GM12878 (cell line): ENCODE measurements around the gene ART3. TPM values are rescaled to one million over a fixed set of nuclear protein-coding genes. Genes with fewer than 3 reads are reported as not detected.

ENCODE experiments used
- ATAC-seq: fragments of 200-7000 bp; cut with Tn5 transposase; 3 replicates; pipeline ENCODE4 v1.9.1; 2020; ENCODE audit warnings: mild to moderate bottlenecking, moderate library complexity
- BruUV-seq: library from RNA; stranded (reverse); fragments of 400-500 nt; replicated peaks from 2 replicates; lab custom pipeline; 2021; lab: Mats Ljungman, UMichigan
- CTCF ChIA-PET: fragments of 300-600 bp; sonication (Branson Sonifier 250); formaldehyde crosslinking; extraction: SDS; loops from one replicate; lab custom pipeline; 2021; ENCODE audit warnings: inconsistent platforms; lab: Yijun Ruan, JAX
- POLR2A ChIA-PET: fragments of 350-600 bp; formaldehyde crosslinking; extraction: SDS; loops from one replicate; lab custom pipeline; 2021; ENCODE audit warnings: inconsistent platforms; lab: Charles Lee
- RAD21 ChIA-PET: fragments of 300-600 bp; sonication (Branson Sonifier 250); formaldehyde crosslinking; loops from one replicate; lab custom pipeline; 2023; ENCODE audit warnings: antibody characterized with exemption; ENCODE audit not compliant: unreplicated experiment; lab: Charles Lee
- SMC1A ChIA-PET: fragments of 300-600 bp; sonication (Branson Sonifier 250); formaldehyde crosslinking; loops from one replicate; lab custom pipeline; 2023; ENCODE audit not compliant: unreplicated experiment, uncharacterized antibody; lab: Charles Lee
- DNase-seq: peaks from one replicate; pipeline ENCODE4 v3.0.0-alpha.2; 2011; ENCODE audit warnings: low read depth, low spot score
- FAIRE-seq: peaks from 3 replicates; lab custom pipeline; 2011; peaks lifted over from hg19 to GRCh38; lab: Jason Lieb, UNC
- H2AFZ ChIP-seq: 2 replicates; pipeline ENCODE4 v1.6.0; 2011; ENCODE audit warnings: low read depth, low read length, control low read depth; ENCODE audit not compliant: control insufficient read depth
- H3K27ac ChIP-seq: 2 replicates; pipeline ENCODE4 v1.5.1; 2011; ENCODE audit warnings: control low read depth; ENCODE audit not compliant: control insufficient read depth, insufficient read depth
- H3K27me3 ChIP-seq, 2 experiments: replicated peaks in 1 of 2; 2 replicates each; pipeline versions ENCODE4 v1.6.0 to v1.6.1; 2011; ENCODE audit warnings: low read length in 1 of 2; ENCODE audit not compliant: control insufficient read depth in 2 of 2, insufficient read depth in 2 of 2
- H3K36me3 ChIP-seq, 2 experiments: 2 replicates each; pipeline ENCODE4 v1.5.1; 2011; ENCODE audit warnings: low read length in 1 of 2; ENCODE audit not compliant: control insufficient read depth in 2 of 2, insufficient read depth in 2 of 2
- H3K4me1 ChIP-seq: 2 replicates; pipeline ENCODE4 v1.6.1; 2011; ENCODE audit warnings: mild to moderate bottlenecking, low read length, moderate library complexity, mixed read lengths; ENCODE audit not compliant: control insufficient read depth, insufficient read depth
- H3K4me2 ChIP-seq: 2 replicates; pipeline ENCODE4 v1.6.0; 2011; ENCODE audit warnings: control low read depth; ENCODE audit not compliant: control insufficient read depth, insufficient read depth
- H3K4me3 ChIP-seq: fragments of 200-600 bp; sonication (generic); 2 replicates; pipeline ENCODE4 v1.5.1; 2016
- H3K79me2 ChIP-seq: 2 replicates; pipeline ENCODE4 v1.6.0; 2011; ENCODE audit warnings: low read length; ENCODE audit not compliant: control insufficient read depth, insufficient read depth
- H3K9ac ChIP-seq: 2 replicates; pipeline ENCODE4 v1.8.0; 2011; ENCODE audit warnings: low read length, control low read depth, mixed read lengths; ENCODE audit not compliant: control insufficient read depth, insufficient read depth
- H3K9me3 ChIP-seq: replicated peaks from 3 replicates; pipeline ENCODE4 v1.5.1; 2011; ENCODE audit warnings: mild to moderate bottlenecking, low read length; ENCODE audit not compliant: control insufficient read depth, insufficient read depth
- H4K20me1 ChIP-seq: 2 replicates; pipeline ENCODE4 v1.6.0; 2011; ENCODE audit not compliant: control insufficient read depth, insufficient read depth
- EGR1 ChIP-seq, 2 experiments: IDR thresholded peaks; 1 replicate in 1 of 2; 2 replicates in 1 of 2; pipeline ENCODE4 v1.6.1; 2011 to 2012; ENCODE audit warnings: low read depth in 2 of 2, low read length in 2 of 2, borderline replicate concordance in 1 of 2, mild to moderate bottlenecking in 1 of 2, moderate library complexity in 1 of 2
- EP300 ChIP-seq, 2 experiments: fragments of 150-350 bp in 1 of 2; IDR thresholded peaks; 2 replicates each; pipeline ENCODE4 v1.6.1; 2011 to 2012; ENCODE audit warnings: low read depth in 2 of 2, low read length in 2 of 2, borderline replicate concordance in 1 of 2, improper control_type of control experiment in 1 of 2, inconsistent platforms in 1 of 2; ENCODE audit not compliant: control insufficient read depth in 1 of 2
- FOXM1 ChIP-seq: IDR thresholded peaks from 2 replicates; pipeline ENCODE4 v1.6.1; 2012; ENCODE audit warnings: low read depth, mild to moderate bottlenecking, inconsistent platforms, low read length, moderate library complexity
- KAT2A ChIP-seq: conservative IDR thresholded peaks from 2 replicates; pipeline ENCODE4 v1.6.1; 2011; ENCODE audit warnings: low read depth, low read length; ENCODE audit not compliant: control insufficient read depth
- NR2C1 ChIP-seq: fragments of 450-650 bp; IDR thresholded peaks from 2 replicates; pipeline ENCODE4 v1.6.1; 2017; ENCODE audit warnings: antibody characterized with exemption, mild to moderate bottlenecking, moderate library complexity
- NR2F1 ChIP-seq: fragments of 450-650 bp; conservative IDR thresholded peaks from 2 replicates; pipeline ENCODE4 v1.6.1; 2017; ENCODE audit warnings: mild to moderate bottlenecking
- PML ChIP-seq: IDR thresholded peaks from 2 replicates; pipeline ENCODE4 v1.6.1; 2012; ENCODE audit warnings: low read length, inconsistent platforms
- RAD21 ChIP-seq: IDR thresholded peaks from 2 replicates; pipeline ENCODE4 v1.6.1; 2011; ENCODE audit warnings: mild to moderate bottlenecking, low read depth, low read length, moderate library complexity; ENCODE audit not compliant: insufficient read depth
- SIN3A ChIP-seq: IDR thresholded peaks from 2 replicates; pipeline ENCODE4 v1.6.1; 2012; ENCODE audit warnings: low read depth, low read length, improper control_type of control experiment
- SMC3 ChIP-seq: IDR thresholded peaks from 2 replicates; pipeline ENCODE4 v1.6.1; 2011; ENCODE audit warnings: low read length, improper control_type of control experiment, borderline replicate concordance
- SREBF1 ChIP-seq: IDR thresholded peaks from 2 replicates; pipeline ENCODE4 v1.6.1; 2012; ENCODE audit warnings: mild to moderate bottlenecking, low read length
- YBX1 ChIP-seq: fragments of 450-650 bp; IDR thresholded peaks from 2 replicates; pipeline ENCODE4 v1.6.1; 2016; ENCODE audit warnings: antibody characterized with exemption
- YY1 ChIP-seq: IDR thresholded peaks from 2 replicates; pipeline ENCODE4 v1.6.1; 2011; ENCODE audit warnings: low read depth, mild to moderate bottlenecking, low read length
- WGBS: methylation state at CpG from one replicate; pipeline ENCODE4 v1.1.6; 2016; ENCODE audit warnings: low lambda C conversion rate; ENCODE audit not compliant: insufficient replicate concordance, insufficient coverage; ENCODE audit errors: missing lambda C conversion rate; 5-methylcytosine and 5-hydroxymethylcytosine counted together
- in situ Hi-C: fragments of 300-500 bp; cut with MboI; formaldehyde crosslinking; loops from 9 replicates; pipeline ENCODE4 v1.14.3; 2018; ENCODE audit warnings: mixed read lengths
- intact Hi-C: fragments of 100-400 bp; cut with micrococcal nuclease; formaldehyde crosslinking; loops from one replicate; pipeline ENCODE4 v1.14.2; 2022; ENCODE audit not compliant: unreplicated experiment
- polyA plus RNA-seq, 11 experiments: library from polyadenylated mRNA; depleted of rRNA in 4 of 11; unstranded in 6 of 11; stranded (reverse) in 5 of 11; fragments of >200 nt; fragmentation: Nextera tagmentation in 4 of 11; fragmentation: Illumina TruSeq in 1 of 11; extraction: Ambion mirVana in 4 of 11; extraction: Trizol in 1 of 11; gene quantifications; 1 replicate in 1 of 11; 2 replicates in 10 of 11; pipeline versions ENCODE4 v1.2.1 to v1.2.3, GENCODE V29; 2011 to 2016; ENCODE audit warnings: inconsistent platforms in 2 of 11, missing spikeins in 2 of 11, low read depth in 1 of 11
- total RNA-seq, 4 experiments: library from RNA; depleted of rRNA in 3 of 4; stranded (reverse); fragments of >200 nt in 3 of 4; fragmentation: Illumina TruSeq in 1 of 4; extraction: Trizol in 1 of 4; gene quantifications; 2 replicates each; pipeline versions ENCODE4 v1.2.1 to v1.2.3, GENCODE V29; 2013 to 2021
- TF ChIP-seq, protein P1 (sequence below): IDR thresholded peaks from 2 replicates; pipeline ENCODE4 v1.6.1; 2011; ENCODE audit warnings: mild to moderate bottlenecking, low read depth, low read length, moderate library complexity; ENCODE audit not compliant: insufficient replicate concordance
- TF ChIP-seq, protein P2 (sequence below): fragments of 450-650 bp; IDR thresholded peaks from 2 replicates; pipeline ENCODE4 v1.6.1; 2016; ENCODE audit warnings: mild to moderate bottlenecking
- TF ChIP-seq, protein P3 (sequence below): fragments of 450-650 bp; formaldehyde crosslinking; IDR thresholded peaks from 2 replicates; pipeline ENCODE4 v1.4.0; 2022; ENCODE audit warnings: mild to moderate bottlenecking, moderate library complexity

Gene ART3
- total and polyA plus RNA-seq, 10 of the 15 experiments (the other 5 are each of a cell fraction or from before 2014, with no cell fraction given): 0.18 to 0.50 (median 0.26) TPM; not detected in 6

DNA sequence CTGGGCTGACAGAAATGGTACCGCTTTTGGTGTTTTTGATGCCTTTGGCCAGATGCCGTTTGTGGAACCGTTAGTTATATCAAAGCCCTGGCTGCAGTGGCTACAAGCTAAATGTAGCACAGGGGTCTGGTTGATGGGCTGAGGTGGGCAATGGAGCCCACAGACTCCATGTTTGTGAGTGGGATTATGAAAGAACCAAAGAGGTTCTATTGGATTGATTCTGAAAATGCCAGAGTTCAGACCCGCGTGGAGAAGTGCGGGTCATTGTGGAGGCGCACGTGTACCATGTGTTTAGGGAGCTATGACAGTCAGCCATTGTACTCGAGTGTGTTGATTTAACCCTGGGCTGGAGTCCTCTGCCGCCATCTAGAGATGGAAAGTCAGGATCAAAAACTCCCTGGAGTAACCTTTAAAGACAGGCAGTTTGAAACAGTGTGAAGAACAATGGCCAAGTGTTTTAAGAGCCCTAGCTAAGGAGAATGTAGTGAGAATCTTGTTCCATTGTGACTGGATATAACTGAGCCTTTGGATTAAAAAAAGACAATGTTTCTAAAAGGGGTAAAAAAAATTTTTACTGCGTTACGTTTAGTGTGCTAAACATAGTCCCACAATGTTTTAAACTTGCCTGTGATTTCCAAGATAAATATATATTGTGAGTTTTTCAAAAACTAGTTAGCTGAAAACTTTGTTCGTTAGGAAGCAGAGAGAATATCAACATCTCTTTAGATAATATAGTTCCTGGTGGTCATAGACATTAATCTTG is 12.7 kb downstream of the ART3 start:
- ATAC-seq: peak; percentile 70
- Histone ChIP-seq H2AFZ (no peak overlapping the region), H3K4me1 (no peaks in the 10 kb centered on the region)
- TF ChIP-seq, protein P1, sequence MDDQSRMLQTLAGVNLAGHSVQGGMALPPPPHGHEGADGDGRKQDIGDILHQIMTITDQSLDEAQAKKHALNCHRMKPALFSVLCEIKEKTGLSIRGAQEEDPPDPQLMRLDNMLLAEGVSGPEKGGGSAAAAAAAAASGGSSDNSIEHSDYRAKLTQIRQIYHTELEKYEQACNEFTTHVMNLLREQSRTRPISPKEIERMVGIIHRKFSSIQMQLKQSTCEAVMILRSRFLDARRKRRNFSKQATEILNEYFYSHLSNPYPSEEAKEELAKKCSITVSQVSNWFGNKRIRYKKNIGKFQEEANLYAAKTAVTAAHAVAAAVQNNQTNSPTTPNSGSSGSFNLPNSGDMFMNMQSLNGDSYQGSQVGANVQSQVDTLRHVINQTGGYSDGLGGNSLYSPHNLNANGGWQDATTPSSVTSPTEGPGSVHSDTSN: no peak
- TF ChIP-seq, protein P2, sequence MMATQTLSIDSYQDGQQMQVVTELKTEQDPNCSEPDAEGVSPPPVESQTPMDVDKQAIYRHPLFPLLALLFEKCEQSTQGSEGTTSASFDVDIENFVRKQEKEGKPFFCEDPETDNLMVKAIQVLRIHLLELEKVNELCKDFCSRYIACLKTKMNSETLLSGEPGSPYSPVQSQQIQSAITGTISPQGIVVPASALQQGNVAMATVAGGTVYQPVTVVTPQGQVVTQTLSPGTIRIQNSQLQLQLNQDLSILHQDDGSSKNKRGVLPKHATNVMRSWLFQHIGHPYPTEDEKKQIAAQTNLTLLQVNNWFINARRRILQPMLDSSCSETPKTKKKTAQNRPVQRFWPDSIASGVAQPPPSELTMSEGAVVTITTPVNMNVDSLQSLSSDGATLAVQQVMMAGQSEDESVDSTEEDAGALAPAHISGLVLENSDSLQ: no peak
- no peak for TF ChIP-seq NR2C1
- no peak for TF ChIP-seq EP300 (IDR thresholded peaks at IDR 0.05; ENCODE audit: borderline replicate concordance in 1 of 2, control insufficient read depth in 1 of 2, low read depth in 2 of 2, low read length in 2 of 2)
- TF ChIP-seq NR2F1: no peak
- TF ChIP-seq SREBF1: no peak
- TF ChIP-seq EGR1 (IDR thresholded peaks at IDR 0.05; ENCODE audit: borderline replicate concordance in 1 of 2, low read depth in 2 of 2, low read length in 2 of 2): no peak
- no peak for TF ChIP-seq YBX1
- no peak for TF ChIP-seq PML
- TF ChIP-seq SIN3A: no peak
- no peak for TF ChIP-seq FOXM1
- TF ChIP-seq RAD21: peak; percentile 46
- peak; percentile 12; the same call in 1 of the 2 replicates for TF ChIP-seq SMC3
- TF ChIP-seq KAT2A: no peak
- TF ChIP-seq YY1: peak; percentile 50; the same call in 1 of the 2 replicates
- TF ChIP-seq, protein P3, sequence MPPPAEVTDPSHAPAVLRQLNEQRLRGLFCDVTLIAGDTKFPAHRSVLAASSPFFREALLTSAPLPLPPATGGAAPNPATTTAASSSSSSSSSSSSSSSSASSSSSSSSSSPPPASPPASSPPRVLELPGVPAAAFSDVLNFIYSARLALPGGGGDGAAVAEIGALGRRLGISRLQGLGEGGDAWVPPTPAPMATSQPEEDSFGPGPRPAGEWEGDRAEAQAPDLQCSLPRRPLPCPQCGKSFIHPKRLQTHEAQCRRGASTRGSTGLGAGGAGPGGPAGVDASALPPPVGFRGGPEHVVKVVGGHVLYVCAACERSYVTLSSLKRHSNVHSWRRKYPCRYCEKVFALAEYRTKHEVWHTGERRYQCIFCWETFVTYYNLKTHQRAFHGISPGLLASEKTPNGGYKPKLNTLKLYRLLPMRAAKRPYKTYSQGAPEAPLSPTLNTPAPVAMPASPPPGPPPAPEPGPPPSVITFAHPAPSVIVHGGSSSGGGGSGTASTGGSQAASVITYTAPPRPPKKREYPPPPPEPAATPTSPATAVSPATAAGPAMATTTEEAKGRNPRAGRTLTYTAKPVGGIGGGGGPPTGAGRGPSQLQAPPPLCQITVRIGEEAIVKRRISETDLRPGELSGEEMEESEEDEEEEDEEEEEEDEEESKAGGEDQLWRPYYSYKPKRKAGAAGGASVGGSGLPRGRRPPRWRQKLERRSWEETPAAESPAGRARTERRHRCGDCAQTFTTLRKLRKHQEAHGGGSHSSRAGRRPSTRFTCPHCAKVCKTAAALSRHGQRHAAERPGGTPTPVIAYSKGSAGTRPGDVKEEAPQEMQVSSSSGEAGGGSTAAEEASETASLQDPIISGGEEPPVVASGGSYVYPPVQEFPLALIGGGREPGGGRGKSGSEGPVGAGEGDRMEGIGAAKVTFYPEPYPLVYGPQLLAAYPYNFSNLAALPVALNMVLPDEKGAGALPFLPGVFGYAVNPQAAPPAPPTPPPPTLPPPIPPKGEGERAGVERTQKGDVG (CRISPR knock-in tag): no peak

More for the DNA sequence above, 12.7 kb downstream of the ART3 start:
- DNase-seq (no peak), FAIRE-seq (no peak)
- Histone ChIP-seq H4K20me1 (peaks cover 2% of the 10 kb centered on the region; the same call in 1 of the 2 replicates), H3K9me3 (no peaks in the 10 kb centered on the region), H3K27ac (no peak overlapping the region), H3K36me3 (no peaks in the 10 kb centered on the region), H3K9ac (no peak overlapping the region), H3K79me2 (no peaks in the 10 kb centered on the region), H3K4me3 (no peak overlapping the region), H3K27me3 (peaks cover 0 to 3% of the 10 kb centered on the region in 2 experiments; a peak in 1 of 4 replicates), H3K4me2 (no peak overlapping the region)
- intact Hi-C loops: no loop called here
- in situ Hi-C loops: no loop called here
- CTCF ChIA-PET: interaction anchor here (0.5 to 5.5 kb wide), 13 partner anchors 10 to 969 kb away, joined by 3 to 43 read pairs (median 4); no protein-coding TSS in a partner anchor
- SMC1A ChIA-PET: interaction anchor here (0.6 to 1.7 kb wide), 6 partner anchors 13 to 191 kb away, joined by 3 to 10 read pairs (median 4); no protein-coding TSS in a partner anchor
- WGBS: 33% methylated on average over 13 of the region's 13 CpGs
- RAD21 ChIA-PET: interaction anchor here (1.5 kb wide), 2 partner anchors 91 to 172 kb away, joined by 5 to 8 read pairs; no protein-coding TSS in a partner anchor
- no TSS peak for BruUV-seq
- POLR2A ChIA-PET: no interaction called here
